OCI-LY7 (cell line): ENCODE data around the gene PEAK3. TPM values are rescaled to one million over a fixed set of nuclear protein-coding genes. Genes with fewer than 3 reads are reported as not detected.
A peak's percentile ranks its signal among the peaks of the same experiment; 100 is the strongest.

Experiments used
- BruUV-seq: library from RNA; stranded (reverse); fragments of 400-500 nt; replicated peaks from 2 replicates; lab custom pipeline; 2021; lab: Mats Ljungman, UMichigan
- CTCF ChIA-PET: fragments of 300-600 bp; sonication (Branson Sonifier 250); formaldehyde crosslinking; loops from one replicate; lab custom pipeline; 2022; ENCODE audit warnings: antibody characterized with exemption; ENCODE audit not compliant: unreplicated experiment; lab: Charles Lee
- POLR2A ChIA-PET: fragments of 300-600 bp; sonication (Branson Sonifier 250); formaldehyde crosslinking; loops from one replicate; lab custom pipeline; 2022; ENCODE audit warnings: antibody characterized with exemption; lab: Charles Lee
- DNase-seq: peaks from one replicate; pipeline ENCODE4 v3.0.0-alpha.2; 2015; ENCODE audit warnings: low spot score
- H2AFZ ChIP-seq: fragments of 200-600 bp; sonication (generic), shearing (Covaris generic); 2 replicates; pipeline ENCODE4 v1.6.1; 2014; ENCODE audit warnings: mild to moderate bottlenecking, antibody characterized with exemption, low read length, moderate library complexity
- H3K27ac ChIP-seq: fragments of 200-600 bp; sonication (generic); 2 replicates; pipeline ENCODE4 v1.5.1; 2014; ENCODE audit warnings: mixed run types, low read depth, mild to moderate bottlenecking, moderate library complexity, low read length, inconsistent platforms; ENCODE audit not compliant: poor library complexity, severe bottlenecking
- H3K36me3 ChIP-seq: fragments of 200-600 bp; sonication (generic); 2 replicates; pipeline ENCODE4 v1.6.1; 2014; ENCODE audit warnings: mild to moderate bottlenecking, antibody characterized with exemption, low read length, moderate library complexity, mixed read lengths; ENCODE audit not compliant: insufficient read depth
- H3K4me1 ChIP-seq: fragments of 200-600 bp; sonication (generic); 2 replicates; pipeline ENCODE4 v1.5.1; 2014; ENCODE audit warnings: mild to moderate bottlenecking, low read length; ENCODE audit not compliant: insufficient read depth, poor library complexity, severe bottlenecking
- H3K4me2 ChIP-seq: fragments of 200-600 bp; sonication (generic); 2 replicates; pipeline ENCODE4 v1.6.1; 2014; ENCODE audit warnings: mild to moderate bottlenecking, low read length
- H3K4me3 ChIP-seq: fragments of 200-600 bp; sonication (generic); 2 replicates; pipeline ENCODE4 v1.5.1; 2014; ENCODE audit warnings: mild to moderate bottlenecking, low read depth, low read length; ENCODE audit not compliant: poor library complexity, severe bottlenecking
- H3K79me2 ChIP-seq: fragments of 200-600 bp; sonication (generic); 2 replicates; pipeline ENCODE4 v1.6.1; 2016; ENCODE audit warnings: low read depth, mild to moderate bottlenecking, low read length, moderate library complexity, mixed read lengths; ENCODE audit not compliant: insufficient read depth
- H3K9me2 ChIP-seq: fragments of 200-600 bp; sonication (generic); 2 replicates; pipeline ENCODE4 v1.6.1; 2016; ENCODE audit warnings: mild to moderate bottlenecking, low read length, mixed read lengths; ENCODE audit not compliant: insufficient read depth
- H3K9me3 ChIP-seq: fragments of 200-600 bp; sonication (generic); 2 replicates; pipeline ENCODE4 v1.6.1; 2014; ENCODE audit warnings: mild to moderate bottlenecking, mixed run types, low read length, mixed read lengths
- H4K20me1 ChIP-seq: fragments of 200-600 bp; sonication (generic); 2 replicates; pipeline ENCODE4 v1.6.1; 2014; ENCODE audit warnings: mild to moderate bottlenecking, antibody characterized with exemption, low read length, moderate library complexity, mixed read lengths; ENCODE audit not compliant: insufficient read depth
- CTCF ChIP-seq: fragments of 200-600 bp; sonication (generic); conservative IDR thresholded peaks from 2 replicates; pipeline ENCODE4 v1.5.1; 2014; ENCODE audit warnings: mild to moderate bottlenecking, antibody characterized with exemption, low read length, moderate library complexity, mixed read lengths
- EZH2phosphoT487 ChIP-seq: fragments of 200-600 bp; sonication (generic); IDR thresholded peaks from 2 replicates; pipeline ENCODE4 v1.6.1; 2018; ENCODE audit warnings: low read depth, borderline replicate concordance, mild to moderate bottlenecking, mixed run types, antibody characterized with exemption, low read length, moderate library complexity, mixed read lengths
- intact Hi-C: fragments of 100-400 bp; cut with micrococcal nuclease; formaldehyde crosslinking; loops from one replicate; pipeline ENCODE4 v1.10.0; 2022; ENCODE audit not compliant: unreplicated experiment
- total RNA-seq, 2 experiments: library from RNA; depleted of rRNA in 1 of 2; stranded (reverse); fragments of >200 nt in 1 of 2; shearing (Covaris generic) in 1 of 2; gene quantifications; 2 replicates each; pipeline ENCODE4 v1.2.3, GENCODE V29; 2014 to 2022

PEAK3 gene
- total RNA-seq, 2 experiments from 2014 or later = not detected

GRCh38 chr19:2266183-2266993, 15.6 kb downstream of the PEAK3 start:
- 0 out of 2 replicates have a peak, but pooled peaks cover 2% of the 10 kb centered on the region for H3K9me3 ChIP-seq
- H2AFZ ChIP-seq = peak overlapping the region; percentile 89
- peak overlapping the region; percentile 26 for H3K27ac ChIP-seq
- H3K4me3 ChIP-seq = peak overlapping the region; percentile 1
- H4K20me1 ChIP-seq = peaks cover 4% of the 10 kb centered on the region; the same call in 1 of the 2 replicates
- ChIA-PET POLR2A (interaction anchor here (0.7 kb wide), 2 partner anchors 93 to 128 kb away, joined by 3 to 4 read pairs; no protein-coding TSS in a partner anchor), CTCF (interaction anchor here (0.6 kb wide), 1 partner anchor 20 kb away, joined by 3 read pairs; no protein-coding TSS in a partner anchor)
- peak overlapping the region; percentile 51 for H3K4me2 ChIP-seq
- H3K79me2 ChIP-seq = peaks cover 27% of the 10 kb centered on the region
- intact Hi-C loops = no loop called here
- BruUV-seq = no TSS peak
- peak; percentile 67 for DNase-seq
- H3K4me1 ChIP-seq = peaks cover 40% of the 10 kb centered on the region
- no peaks in the 10 kb centered on the region for H3K9me2 ChIP-seq
- H3K36me3 ChIP-seq = peaks cover 18% of the 10 kb centered on the region
- no peak for TF ChIP-seq EZH2phosphoT487
- TF ChIP-seq CTCF = no peak

- Histone ChIP-seq H3K4me2 (no peak overlapping the region), H3K4me1 (peaks cover 60% of the 10 kb centered on the region), H3K79me2 (no peaks in the 10 kb centered on the region), H3K4me3 (no peak overlapping the region), H3K9me3 (0 out of 2 replicates have a peak, but pooled peaks cover 6% of the 10 kb centered on the region), H2AFZ (no peak overlapping the region), H3K27ac (no peak overlapping the region), H3K9me2 (no peaks in the 10 kb centered on the region), H3K36me3 (no peaks in the 10 kb centered on the region), H4K20me1 (no peaks in the 10 kb centered on the region)
- BruUV-seq = no TSS peak
- peak; percentile 71 for DNase-seq
- peak; percentile 88 for TF ChIP-seq CTCF
- no peak for TF ChIP-seq EZH2phosphoT487
- ChIA-PET POLR2A (interaction anchor here (1.2 kb wide), 1 partner anchor 23 kb away, joined by 4 read pairs; no protein-coding TSS in a partner anchor), CTCF (no interaction called here)
- intact Hi-C loops = no loop called here
Measured at GRCh38 chr19:2261438-2262172, 20.4 kb downstream of the PEAK3 start.
